22Rv1 (cell line): ENCODE measurements around the gene FAM133A.

Experiments used
- ZFX ChIP-seq: fragments of 450-650 bp; IDR thresholded peaks from 2 replicates; pipeline ENCODE4 v1.6.1; 2017; ENCODE audit warnings: antibody characterized with exemption, borderline replicate concordance
- TF ChIP-seq, protein P1 (sequence below): fragments of 450-650 bp; IDR thresholded peaks from 2 replicates; pipeline ENCODE4 v1.5.1; 2017; ENCODE audit warnings: mild to moderate bottlenecking

GRCh38 chrX:93637591-93637990, 36.4 kb upstream of the FAM133A start:
- TF ChIP-seq, protein P1, sequence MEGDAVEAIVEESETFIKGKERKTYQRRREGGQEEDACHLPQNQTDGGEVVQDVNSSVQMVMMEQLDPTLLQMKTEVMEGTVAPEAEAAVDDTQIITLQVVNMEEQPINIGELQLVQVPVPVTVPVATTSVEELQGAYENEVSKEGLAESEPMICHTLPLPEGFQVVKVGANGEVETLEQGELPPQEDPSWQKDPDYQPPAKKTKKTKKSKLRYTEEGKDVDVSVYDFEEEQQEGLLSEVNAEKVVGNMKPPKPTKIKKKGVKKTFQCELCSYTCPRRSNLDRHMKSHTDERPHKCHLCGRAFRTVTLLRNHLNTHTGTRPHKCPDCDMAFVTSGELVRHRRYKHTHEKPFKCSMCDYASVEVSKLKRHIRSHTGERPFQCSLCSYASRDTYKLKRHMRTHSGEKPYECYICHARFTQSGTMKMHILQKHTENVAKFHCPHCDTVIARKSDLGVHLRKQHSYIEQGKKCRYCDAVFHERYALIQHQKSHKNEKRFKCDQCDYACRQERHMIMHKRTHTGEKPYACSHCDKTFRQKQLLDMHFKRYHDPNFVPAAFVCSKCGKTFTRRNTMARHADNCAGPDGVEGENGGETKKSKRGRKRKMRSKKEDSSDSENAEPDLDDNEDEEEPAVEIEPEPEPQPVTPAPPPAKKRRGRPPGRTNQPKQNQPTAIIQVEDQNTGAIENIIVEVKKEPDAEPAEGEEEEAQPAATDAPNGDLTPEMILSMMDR: no peak
- no peak for TF ChIP-seq ZFX
